ENCODE measurements around the gene DYNC2LI1. TPM values are rescaled to one million over a fixed set of nuclear protein-coding genes. Genes with fewer than 3 reads are reported as not detected.
"Not testable (repeated sequence)": the region's sequence is repeated elsewhere in the genome, so short reads cannot be mapped to it uniquely, and the experiment has no call there.

The DYNC2LI1 gene
- total RNA-seq, result 15.2 and 15.6 TPM in 2 replicates

DNA sequence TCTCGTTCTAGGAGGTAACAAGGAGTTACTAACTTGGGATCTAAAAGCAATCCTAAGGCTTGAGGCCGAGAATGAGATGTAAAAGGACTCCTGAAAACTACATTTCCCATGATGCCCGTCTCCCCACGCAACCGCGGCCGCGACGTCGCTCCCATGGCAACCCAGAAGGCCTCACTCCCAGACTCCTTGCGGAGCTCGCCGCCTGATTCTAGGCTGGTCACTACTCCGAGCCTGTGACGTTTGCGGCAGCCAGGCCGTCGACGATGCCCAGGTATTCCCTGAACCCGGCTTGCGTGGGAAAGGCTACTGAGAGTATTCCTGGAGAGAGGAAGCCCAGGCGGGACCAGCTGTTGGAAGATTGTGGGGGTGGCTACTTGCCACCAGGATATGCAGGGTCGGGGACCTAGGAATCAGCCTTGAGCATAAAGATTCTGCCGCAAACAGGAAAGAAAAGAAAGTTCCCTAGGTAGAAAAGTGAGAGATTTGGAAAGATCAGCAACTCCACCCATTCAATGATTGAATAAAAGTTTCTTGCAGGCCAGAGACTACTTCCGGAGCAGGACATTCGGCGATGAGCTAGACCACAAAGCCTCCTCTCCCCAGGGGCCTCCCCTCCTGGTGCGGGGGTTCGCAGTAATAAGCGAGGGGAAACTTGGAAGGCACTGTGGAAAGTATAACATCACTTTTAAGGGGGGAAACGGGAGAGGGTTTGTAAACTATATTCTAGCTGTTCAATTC lies at the start of gene DYNC2LI1:
Gene DYNC2LI1 (plus strand): TSS at position 164 of the 738 bp plus-strand sequence. CDS start 100 bp downstream, at position 264.
- peak; percentile 54 for DNase-seq (ENCODE audit: extremely low read depth, low read depth, low spot score)

DNA sequence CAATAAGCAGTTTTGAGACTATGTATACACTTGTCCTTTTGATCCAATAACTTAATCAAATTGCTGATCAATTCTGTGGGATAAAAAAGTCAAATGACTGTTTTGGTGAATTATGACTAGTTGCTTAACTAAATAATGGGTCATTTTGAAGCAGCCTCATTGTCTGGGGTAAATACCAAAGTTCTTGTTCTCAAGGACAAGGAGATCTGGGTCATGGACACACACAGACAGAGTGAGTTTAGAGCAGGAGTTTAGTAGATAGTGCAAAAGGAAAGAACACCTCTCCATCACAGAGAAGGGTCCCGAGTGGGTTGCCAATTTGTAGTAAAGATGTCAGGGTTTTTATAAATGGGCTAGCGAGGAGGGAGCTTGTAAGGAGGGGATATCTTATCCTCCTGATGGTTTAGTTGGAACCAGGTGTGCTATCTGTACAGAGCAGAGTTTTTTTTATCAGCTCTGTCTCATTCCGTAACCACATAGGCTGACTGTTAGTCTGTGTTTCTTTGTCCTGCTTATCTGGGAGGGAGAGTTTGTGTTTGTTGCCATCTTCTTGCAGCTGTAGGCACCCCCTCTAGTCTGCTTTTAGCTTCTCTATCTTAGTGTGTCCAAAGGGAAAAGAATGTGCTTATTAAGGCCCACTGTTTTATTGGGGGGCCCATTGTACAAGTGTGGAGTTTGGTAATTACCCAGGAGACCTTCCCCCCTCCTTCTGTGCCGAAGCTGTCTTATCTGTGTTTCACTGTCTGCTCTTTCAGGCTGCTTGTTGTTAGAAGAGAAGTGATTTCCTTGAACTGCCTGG lies 48.9 kb upstream of the DYNC2LI1 start:
- DNase-seq (ENCODE audit: extremely low read depth, low read depth, low spot score), result no peak

DNA sequence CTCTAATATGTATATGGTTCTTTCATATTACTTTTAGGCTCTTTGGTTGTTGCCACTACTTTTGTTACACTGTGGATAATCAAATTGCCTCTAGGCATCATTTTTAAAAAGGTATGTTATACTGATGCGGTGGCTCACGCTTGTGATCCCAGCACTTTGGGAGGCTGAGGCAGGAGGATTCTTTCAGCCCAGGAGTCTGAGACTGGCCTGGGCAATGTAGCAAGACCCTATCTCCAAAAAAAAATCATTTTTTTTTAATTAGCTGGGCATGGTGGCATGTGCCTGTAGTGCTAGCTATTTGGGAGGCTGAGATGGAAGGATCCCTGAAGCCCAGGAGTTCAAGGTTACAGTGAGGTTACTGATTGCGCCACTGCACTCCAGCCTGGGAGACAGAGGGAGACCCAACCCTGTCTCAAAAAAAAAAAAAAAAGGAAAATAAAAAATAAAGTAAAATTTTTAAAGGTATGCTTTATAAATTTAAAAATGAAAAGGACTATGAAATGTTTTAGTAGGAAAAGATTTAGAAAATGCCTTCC lies 48.1 kb upstream of the DYNC2LI1 start:
- DNase-seq (ENCODE audit: extremely low read depth, low read depth, low spot score), result no peak

DNA sequence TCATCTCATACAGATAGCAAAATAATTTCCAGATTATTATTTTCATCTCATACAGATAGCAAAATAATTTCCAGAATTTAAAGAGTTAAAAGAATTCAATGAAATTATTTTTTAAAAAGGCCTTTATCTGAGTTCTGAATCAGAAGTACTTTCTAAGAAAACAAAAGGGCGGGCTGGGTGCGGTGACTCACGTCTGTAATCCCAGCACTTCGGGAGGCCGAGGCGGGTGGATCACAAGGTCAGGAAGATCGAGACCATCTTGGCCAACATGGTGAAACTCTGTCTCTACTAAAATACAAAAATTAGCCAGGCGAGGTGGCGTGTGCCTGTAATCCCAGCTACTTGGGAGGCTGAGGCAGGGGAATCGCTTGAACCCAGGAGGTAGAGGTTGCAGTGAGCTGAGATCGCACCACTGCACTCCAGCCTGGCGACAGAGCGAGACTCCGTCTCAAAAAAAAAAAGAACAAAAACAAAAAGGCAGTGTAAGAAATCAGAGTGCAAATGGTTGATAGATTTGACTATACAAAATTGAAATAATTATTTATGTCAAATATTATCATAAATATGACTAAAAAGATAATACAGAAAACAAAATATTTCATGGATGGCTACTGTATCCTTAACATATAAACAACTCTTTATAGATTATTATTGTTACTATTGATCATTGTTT lies 46.7 kb upstream of the DYNC2LI1 start:
- DNase-seq (ENCODE audit: extremely low read depth, low read depth, low spot score), result not testable (repeated sequence)

DNA sequence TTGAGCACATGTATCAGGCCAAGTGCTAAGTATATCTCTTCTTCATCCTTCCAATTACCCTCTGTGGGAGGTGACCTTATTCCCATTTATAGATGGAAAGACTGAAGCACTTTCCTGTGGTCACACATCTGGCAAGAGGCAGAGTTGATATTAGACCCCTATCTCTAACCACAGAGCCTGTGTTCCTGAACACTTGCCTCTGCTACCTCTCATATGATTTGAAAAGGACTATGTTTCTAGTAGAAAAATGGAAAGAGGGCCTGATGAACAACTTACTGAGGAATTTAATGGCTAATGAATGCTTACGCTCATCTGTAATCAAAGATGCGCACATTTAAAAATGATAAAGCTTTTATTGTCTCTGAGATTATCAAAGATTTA lies 46.2 kb upstream of the DYNC2LI1 start:
- no peak for DNase-seq (ENCODE audit: extremely low read depth, low read depth, low spot score)

DNA sequence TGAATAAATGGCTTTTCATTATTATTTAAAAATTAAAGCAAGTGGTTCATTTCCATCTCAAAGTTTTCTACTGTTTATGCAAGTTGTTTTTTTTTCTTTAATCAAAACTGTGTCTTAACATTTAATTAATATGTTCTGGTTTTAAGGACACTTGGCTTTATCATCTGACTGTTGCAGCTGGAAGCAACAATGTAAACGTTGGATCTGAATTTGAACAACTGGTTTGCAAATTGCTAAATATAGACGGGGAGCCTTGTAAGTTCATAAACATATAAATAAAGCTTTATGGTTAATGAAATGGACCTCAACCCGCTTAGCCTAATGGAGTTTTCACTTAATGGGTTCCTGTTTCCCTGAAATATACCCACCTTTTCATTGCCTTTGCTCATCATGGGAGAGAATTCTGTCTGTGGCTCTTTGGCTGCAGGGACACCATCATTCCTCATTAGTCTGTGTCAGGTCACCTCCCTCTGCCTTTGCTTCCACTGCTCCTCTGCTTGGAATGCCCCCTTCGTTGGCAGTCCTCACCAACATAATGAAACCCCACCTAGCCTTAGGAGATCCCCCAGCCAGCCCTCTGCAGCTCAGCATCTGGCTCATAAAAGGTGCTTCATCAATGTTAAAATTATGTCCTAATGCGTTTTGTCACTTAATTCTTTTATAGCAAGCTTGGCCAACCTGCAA lies 44.2 kb upstream of the DYNC2LI1 start:
- no peak for DNase-seq (ENCODE audit: extremely low read depth, low read depth, low spot score)

DNA sequence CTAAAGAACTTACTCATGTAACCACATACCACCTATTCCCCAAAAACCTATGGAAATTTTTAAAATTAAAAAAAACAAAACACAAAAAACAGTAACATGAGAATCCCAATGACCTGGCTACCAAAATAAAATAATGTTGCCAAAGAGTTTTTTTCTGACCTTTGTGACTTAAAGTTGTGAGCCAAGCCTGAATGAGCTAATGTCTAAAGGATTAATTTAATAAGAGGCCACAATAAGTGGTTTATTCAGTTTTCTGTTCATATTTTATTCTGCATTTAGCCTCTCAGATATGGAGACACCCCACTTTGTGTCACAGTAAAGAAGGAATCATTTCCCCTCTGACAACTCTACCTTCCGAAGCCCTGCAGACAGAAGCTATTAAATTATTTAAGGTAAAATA lies 42.6 kb upstream of the DYNC2LI1 start:
- DNase-seq (ENCODE audit: extremely low read depth, low read depth, low spot score), result no peak

DNA sequence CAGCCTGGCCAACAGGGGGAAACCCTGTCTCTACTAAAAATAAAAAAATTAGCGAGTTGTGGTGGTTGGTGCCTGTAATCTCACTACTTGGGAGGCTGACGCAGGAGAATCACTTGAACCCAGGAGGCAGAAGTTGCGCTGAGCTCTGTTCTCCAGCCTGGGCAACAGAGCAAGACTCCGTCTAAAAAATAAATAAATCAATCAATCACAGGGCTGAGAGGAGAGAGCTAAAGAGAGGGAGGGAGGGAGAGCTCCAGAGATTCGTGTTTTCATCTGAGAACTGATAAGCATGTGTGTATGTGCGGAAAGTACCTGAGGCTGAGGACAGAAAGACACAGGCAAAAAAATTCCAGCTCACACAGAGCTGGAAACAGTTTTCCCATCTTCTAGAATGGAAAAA lies 37.2 kb upstream of the DYNC2LI1 start:
- no peak for DNase-seq (ENCODE audit: extremely low read depth, low read depth, low spot score)

DNA sequence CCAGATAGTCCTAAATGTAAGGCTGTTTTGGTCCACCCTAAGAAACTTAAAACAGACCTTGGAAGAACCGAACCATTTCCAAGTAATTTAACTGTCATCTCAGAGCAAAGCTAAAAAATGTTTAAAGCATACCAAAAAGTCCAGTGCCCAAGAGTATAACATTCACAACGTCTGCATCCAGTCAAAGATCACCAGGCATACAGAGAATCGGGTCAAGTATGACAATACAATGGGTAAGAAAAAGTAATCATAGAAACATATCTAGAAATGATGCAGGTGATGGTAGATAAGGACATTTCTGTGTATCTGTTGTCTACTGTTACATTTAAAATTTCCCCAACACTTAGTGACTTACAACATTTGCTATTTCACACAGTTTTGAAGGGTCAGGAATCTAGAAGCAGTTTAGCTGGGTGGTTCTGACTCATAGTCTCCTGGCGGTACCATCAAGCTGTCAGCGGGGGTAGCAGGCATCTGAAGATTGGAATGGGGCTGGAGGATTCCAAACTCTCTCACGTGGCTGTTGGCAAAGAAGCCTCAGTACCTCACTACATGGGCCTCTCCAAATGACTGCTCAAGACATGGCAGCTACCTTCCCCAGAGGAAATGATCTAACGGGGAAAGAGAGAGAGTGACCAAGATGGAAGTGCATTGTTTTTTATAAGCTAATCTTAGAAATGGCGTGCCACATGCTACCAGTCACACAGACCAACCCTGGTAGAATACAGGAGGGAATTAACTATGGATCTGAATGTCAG lies 36.6 kb upstream of the DYNC2LI1 start:
- DNase-seq (ENCODE audit: extremely low read depth, low read depth, low spot score), result no peak

DNA sequence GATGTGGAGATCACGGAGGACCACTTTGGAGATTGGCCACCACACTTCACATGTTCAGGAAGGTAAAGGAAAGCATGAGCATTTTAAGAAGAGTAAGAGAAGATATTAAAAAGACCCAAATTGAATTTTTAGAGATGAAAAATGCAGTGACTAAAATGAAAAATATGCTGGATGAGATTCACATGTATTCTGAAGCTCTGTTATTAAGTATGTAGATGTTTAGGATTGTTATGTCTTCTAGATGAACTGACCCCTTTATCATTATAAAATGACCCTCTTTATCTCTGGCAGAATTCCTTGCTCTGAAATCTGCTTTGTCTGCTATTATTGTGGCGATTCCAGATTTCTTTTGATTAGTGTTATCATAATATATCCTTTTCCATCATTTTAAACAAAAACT lies 36.0 kb upstream of the DYNC2LI1 start:
- DNase-seq (ENCODE audit: extremely low read depth, low read depth, low spot score), result no peak

DNA sequence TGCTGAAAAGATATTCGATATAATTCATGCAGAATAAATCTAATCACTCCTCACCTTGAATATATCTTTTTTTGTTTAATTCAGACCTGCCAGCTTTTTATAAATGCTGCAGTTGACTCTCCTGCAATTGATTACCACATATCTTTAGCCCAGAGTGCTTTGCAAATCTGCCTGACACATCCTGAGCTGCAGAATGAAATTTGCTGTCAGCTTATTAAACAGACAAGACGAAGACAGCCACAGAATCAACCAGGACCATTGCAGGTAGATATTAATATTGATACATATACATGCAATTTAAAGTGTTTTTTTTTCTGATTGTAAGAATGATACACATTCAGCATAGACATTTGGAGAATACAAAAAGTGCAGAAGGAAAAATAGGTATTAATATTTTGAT lies 35.6 kb upstream of the DYNC2LI1 start:
- DNase-seq (ENCODE audit: extremely low read depth, low read depth, low spot score), result no peak

DNA sequence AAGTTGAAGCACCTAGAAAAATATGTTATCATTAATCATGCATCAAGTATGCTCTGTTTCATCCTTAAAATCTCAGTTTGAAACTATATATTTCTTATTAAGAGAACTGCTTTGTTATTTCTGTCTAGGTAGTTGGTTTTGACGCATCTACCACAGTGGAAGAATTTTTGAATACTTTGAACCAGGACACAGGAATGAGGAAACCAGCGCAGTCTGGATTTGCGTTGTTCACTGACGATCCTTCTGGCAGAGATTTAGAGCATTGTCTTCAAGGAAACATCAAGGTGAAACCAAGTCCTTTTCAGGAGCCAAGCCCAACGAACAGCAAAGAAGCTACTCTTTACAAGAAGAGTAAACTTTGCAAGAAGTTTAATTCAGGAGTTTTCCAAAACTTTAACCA lies 30.1 kb upstream of the DYNC2LI1 start:
- DNase-seq (ENCODE audit: extremely low read depth, low read depth, low spot score), result no peak

DNA sequence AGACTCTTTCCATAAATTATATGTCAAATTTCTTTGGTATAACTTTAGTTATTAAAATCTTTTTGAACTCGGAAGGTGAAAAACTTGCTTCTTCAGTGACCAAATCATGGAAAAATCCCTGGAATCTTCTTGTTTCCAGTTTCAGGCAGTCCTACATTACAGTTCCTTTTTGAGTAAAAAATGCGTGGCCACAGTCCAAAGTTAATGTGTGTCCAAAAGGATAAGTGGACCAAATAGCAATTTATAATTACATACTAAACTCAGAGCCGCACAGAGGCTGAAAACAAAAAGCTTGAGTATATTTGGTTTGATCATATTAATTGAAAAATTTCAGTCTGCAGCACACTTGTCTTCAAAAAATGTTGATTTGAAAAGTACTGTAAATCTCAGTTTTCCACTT lies 28.4 kb upstream of the DYNC2LI1 start:
- no peak for DNase-seq (ENCODE audit: extremely low read depth, low read depth, low spot score)

DNA sequence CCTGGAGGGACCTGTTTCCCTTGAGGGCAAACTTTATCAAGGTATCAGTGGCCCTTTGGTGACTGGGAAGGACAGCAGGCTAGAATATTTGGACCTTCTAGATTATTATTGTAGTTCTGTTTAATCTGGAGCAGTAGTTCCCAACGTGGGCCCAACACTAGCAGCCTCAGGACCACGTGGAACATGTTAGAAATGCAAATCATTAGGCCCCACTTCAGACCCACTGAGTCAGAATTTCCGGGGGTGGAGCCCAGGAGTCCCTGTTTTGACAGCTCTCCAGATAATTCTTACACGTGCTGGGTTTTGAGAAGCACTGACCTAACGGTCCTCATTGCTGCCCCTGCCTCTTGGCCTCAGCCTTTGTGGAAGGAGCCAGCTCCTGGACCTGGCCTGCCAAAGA lies 25.5 kb upstream of the DYNC2LI1 start:
- no peak for DNase-seq (ENCODE audit: extremely low read depth, low read depth, low spot score)

DNA sequence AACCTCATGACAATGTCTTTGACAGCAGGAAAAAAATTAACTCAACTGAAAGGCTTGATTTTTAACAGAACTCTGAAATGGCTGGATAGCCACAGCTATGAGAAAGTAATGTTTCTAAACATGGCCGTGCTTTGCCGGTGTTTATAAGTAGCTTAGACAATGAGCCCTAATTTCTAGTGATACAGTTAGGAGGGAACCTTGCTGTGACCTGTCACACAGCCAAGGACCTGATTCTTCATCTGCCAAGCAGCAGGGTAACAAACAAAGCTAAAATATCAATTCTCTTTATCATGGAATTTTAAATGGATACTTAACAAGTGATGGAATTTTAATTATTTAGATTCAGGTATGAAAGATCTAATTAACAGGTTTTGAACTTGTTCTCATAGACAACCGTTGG lies 24.3 kb upstream of the DYNC2LI1 start:
- no peak for DNase-seq (ENCODE audit: extremely low read depth, low read depth, low spot score)

DNA sequence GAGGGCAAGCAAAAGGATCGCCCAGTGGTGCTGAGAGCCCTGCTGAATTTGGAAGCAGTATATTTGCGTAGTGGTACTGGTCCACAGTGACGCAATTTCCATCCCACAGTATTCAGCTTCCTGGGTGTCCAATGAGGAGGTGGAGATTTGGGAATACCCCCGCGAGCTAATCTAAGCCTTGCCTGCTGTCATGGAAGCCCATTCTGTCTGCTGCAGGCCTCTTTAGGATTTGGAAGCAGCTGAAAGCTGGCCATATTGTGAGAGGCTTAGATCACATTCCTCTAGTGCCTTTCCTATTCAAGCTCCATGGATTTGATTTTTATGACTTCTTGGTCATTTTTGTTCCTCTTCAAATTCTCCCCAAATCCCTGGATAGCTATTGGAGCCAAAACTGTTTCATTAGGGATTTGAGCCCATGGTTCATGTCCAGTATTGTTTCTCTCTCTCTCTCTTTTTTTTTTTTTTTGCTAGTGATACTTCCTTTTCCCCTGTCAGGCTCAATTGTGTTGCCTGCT lies 22.3 kb upstream of the DYNC2LI1 start:
- no peak for DNase-seq (ENCODE audit: extremely low read depth, low read depth, low spot score)

DNA sequence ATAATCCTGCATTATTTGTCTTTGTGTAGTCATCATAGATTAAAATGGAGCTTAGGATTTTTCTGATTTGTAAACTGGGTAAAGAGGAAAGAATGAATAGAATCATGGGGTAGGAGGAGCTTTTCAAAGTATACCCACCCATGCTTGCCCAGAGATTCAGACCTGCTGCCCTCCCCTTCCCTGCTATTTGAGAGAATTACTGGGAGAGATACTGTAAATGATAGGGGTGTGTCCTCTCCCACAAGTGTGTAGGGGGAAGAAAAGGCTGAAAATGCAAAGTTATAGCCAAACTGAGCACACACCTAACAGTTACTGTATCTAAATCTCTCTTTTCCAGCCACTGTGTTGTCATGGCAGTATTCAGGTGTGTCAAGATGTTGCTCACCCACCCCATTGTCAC lies 21.5 kb upstream of the DYNC2LI1 start:
- DNase-seq (ENCODE audit: extremely low read depth, low read depth, low spot score), result no peak

DNA sequence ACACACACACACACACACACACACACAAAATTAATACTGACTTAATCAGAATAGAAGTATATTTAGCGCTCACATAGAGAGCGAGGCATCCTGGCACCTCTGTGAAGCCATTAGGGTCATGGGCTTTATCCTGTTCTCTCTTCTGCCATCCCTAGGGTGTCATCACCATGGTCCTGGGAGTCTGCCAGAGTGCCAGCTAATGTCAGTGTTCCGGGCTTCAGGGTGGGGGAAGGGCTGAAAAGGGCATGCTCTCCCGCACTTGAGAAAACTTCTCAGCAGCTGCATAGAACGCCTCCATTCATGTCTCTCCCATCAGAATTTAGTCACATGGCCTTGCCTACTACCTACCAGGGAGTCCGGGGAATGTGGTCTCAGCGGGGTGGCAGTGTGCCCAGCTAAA lies 19.7 kb upstream of the DYNC2LI1 start:
- DNase-seq (ENCODE audit: extremely low read depth, low read depth, low spot score), result no peak

DNA sequence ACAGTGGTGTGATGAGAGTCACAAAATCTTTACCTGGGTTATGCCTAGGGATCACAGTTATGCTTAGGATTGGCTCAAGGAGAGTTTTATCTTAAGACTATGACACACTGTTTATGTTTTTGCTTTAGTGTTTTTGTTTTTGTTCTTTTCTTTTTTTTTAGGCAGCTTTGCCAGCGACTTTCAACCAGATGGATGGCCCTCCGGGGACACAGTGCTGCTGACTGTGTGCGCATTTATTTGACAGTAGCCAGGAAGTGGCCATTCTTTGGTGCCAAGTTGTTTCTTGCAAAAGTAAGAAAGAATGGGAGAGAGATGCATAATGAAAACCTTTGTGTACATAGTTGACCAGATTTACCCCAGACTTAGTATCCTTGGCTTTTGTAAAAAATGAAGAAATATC lies 15.1 kb upstream of the DYNC2LI1 start:
- DNase-seq (ENCODE audit: extremely low read depth, low read depth, low spot score), result no peak

DNA sequence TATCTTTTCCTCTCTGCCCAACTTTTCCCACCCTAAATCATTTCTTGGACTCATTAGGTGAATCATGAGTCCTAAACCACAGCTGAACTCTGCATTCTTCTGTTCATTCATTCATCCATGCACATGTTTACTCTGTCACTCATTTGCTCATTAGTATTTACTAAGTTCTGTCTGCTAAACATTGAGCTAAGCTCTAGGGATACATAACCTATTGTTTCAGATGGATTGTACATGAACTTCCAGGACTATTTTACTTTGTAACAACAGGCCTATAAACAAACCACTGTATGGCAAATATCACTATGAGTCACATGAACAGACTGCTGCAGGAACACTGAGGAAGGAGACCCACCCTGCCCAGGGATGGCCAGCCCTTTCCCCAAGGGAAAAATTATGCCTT lies 14.6 kb upstream of the DYNC2LI1 start:
- no peak for DNase-seq (ENCODE audit: extremely low read depth, low read depth, low spot score)

Measured in glomerular endothelial cell (primary cell).